Measurements from ENCODE around the gene AGBL4. TPM values are rescaled to one million over a fixed set of nuclear protein-coding genes. Genes with fewer than 3 reads are reported as not detected.

AGBL4 gene
- total RNA-seq, 4 donors from 2014 or later = 0.08 to 0.71 (median 0.60) TPM

- WGBS, 2 donors = 36 to 38% methylated on average over 2 of the region's 2 CpGs
- TF ChIP-seq CTCF (IDR thresholded peaks at IDR 0.05) (no peak), POLR2A (IDR thresholded peaks at IDR 0.05) (no peak)
- DNase-seq (ENCODE audit: low spot score in 2 of 2) = no peak
- intact Hi-C loops (cut with DNase I; ENCODE audit: low total_unique reads) = no loop called here
- H3K4me3 ChIP-seq (ENCODE audit: low read depth, poor library complexity, severe bottlenecking) = no peak overlapping the region
Measured at GRCh38 chr1:48859456-48859855, 1164.3 kb downstream of the AGBL4 start.

GRCh38 chr1:48858200-48858920 is 1165.4 kb downstream of the AGBL4 start:
- H3K4me3 ChIP-seq (ENCODE audit: low read depth, poor library complexity, severe bottlenecking) = no peak overlapping the region
- DNase-seq (ENCODE audit: low spot score in 2 of 2) = no peak
- intact Hi-C loops (cut with DNase I; ENCODE audit: low total_unique reads) = no loop called here
- no peak for TF ChIP-seq POLR2A (IDR thresholded peaks at IDR 0.05)
- TF ChIP-seq CTCF (IDR thresholded peaks at IDR 0.05) = no peak
- WGBS, 2 donors = 49 to 51% methylated on average over 3 of the region's 3 CpGs

- no peak overlapping the region for H3K4me3 ChIP-seq (ENCODE audit: low read depth, poor library complexity, severe bottlenecking)
- intact Hi-C loops (cut with DNase I; ENCODE audit: low total_unique reads) = no loop called here
- no peak for DNase-seq (ENCODE audit: low spot score in 2 of 2)
- no peak for TF ChIP-seq CTCF (IDR thresholded peaks at IDR 0.05)
- no peak for TF ChIP-seq POLR2A (IDR thresholded peaks at IDR 0.05)
Measured at GRCh38 chr1:48853006-48853405, 1170.7 kb downstream of the AGBL4 start.

DNA sequence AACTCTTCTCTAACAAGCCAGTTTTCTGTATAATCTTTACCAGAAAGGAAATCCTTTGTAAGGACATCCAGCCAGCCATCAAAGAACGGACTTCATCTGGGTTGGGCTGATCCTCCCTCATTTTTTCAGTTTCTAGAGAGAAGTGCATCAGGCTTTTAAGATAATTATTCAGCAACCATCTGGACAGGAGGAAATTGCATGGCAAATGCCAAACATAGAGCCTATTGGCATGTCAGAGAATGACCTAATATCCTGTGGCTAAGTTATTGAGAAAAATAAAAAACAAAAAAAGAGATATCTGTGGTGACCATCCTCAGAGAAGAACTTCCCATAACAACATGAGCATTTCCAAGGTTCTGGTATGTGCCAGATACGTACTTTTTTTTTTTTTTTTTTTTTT is 1172.1 kb downstream of the AGBL4 start:
- intact Hi-C loops (cut with DNase I; ENCODE audit: low total_unique reads) = no loop called here
- DNase-seq (ENCODE audit: low spot score in 2 of 2) = no peak
- WGBS, 2 donors = 47 to 59% methylated on average over 2 of the region's 2 CpGs
- TF ChIP-seq CTCF (IDR thresholded peaks at IDR 0.05) = no peak
- TF ChIP-seq POLR2A (IDR thresholded peaks at IDR 0.05) = no peak
- no peak overlapping the region for H3K4me3 ChIP-seq (ENCODE audit: low read depth, poor library complexity, severe bottlenecking)

DNA sequence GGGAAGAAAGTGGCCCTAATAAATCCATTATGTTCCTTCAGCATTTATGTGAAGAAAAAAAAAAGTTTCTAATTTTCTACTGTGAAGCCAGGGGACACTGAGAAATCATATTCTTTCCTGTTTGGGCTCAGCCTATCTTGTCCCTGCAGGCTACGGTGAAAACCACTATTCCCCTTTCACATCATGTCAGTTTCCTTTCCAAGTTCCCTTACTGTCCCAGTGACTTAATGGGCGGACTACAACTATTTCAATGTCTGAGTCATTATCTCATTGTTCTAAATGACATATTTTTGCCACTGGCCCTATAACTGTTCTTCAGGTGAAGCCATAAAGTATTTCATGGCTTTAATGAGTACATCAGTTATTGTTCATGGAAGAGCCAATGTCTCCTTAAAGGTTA is 1175.7 kb downstream of the AGBL4 start:
- intact Hi-C loops (cut with DNase I; ENCODE audit: low total_unique reads) = no loop called here
- H3K4me3 ChIP-seq (ENCODE audit: low read depth, poor library complexity, severe bottlenecking) = no peak overlapping the region
- TF ChIP-seq POLR2A (IDR thresholded peaks at IDR 0.05) = no peak
- no peak for TF ChIP-seq CTCF (IDR thresholded peaks at IDR 0.05)
- WGBS, 2 donors = 60 to 70% methylated on average over 2 of the region's 2 CpGs
- DNase-seq (ENCODE audit: low spot score in 2 of 2) = no peak

GRCh38 chr1:48846441-48846840 is 1177.3 kb downstream of the AGBL4 start:
- DNase-seq (ENCODE audit: low spot score in 2 of 2) = no peak
- TF ChIP-seq POLR2A (IDR thresholded peaks at IDR 0.05) (no peak), CTCF (IDR thresholded peaks at IDR 0.05) (no peak)
- WGBS, 2 donors = 69 to 74% methylated on average over 1 of the region's 1 CpG
- intact Hi-C loops (cut with DNase I; ENCODE audit: low total_unique reads) = no loop called here
- H3K4me3 ChIP-seq (ENCODE audit: low read depth, poor library complexity, severe bottlenecking) = no peak overlapping the region

Data from lower leg skin (tissue), 4 donors.